ENCODE measurements around the gene GGCT.

DNA sequence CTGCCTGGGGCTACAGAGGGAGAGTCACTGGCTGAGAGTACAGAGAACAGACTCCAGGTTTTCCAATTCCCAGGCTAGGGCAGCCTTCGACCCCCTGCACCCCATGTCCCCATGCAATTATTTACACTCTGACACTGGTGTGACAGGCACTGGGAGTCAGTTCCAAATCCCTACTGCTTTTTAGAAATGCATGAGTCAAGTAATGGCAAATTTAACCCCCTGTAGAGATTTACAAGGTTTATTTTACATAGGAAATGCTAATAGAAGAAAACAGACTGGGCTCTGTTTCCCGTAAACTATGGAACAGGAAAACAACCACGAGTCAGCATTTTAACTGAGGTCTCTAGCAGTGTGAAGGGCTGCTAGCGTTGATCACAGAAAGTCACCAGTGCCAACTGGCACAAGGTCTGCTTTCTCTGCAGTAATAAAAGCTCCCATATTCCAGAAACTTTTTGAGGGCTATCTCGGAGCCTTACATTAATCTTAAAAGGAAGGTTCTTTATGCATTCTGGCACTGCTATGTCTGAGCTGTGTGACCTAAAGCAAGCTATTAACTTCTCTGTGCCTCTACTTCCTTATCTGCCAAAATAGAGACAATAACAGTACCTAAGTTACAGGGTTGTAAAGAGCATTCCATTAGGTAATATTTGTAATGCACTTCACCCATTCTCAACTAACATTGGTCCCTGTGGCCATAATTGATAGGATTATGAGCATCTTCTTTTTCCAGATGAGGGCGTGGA is 54.2 kb downstream of the GGCT start:
- TF ChIP-seq POLR2A (IDR thresholded peaks at IDR 0.05), result no peak
- TF ChIP-seq, protein P1, sequence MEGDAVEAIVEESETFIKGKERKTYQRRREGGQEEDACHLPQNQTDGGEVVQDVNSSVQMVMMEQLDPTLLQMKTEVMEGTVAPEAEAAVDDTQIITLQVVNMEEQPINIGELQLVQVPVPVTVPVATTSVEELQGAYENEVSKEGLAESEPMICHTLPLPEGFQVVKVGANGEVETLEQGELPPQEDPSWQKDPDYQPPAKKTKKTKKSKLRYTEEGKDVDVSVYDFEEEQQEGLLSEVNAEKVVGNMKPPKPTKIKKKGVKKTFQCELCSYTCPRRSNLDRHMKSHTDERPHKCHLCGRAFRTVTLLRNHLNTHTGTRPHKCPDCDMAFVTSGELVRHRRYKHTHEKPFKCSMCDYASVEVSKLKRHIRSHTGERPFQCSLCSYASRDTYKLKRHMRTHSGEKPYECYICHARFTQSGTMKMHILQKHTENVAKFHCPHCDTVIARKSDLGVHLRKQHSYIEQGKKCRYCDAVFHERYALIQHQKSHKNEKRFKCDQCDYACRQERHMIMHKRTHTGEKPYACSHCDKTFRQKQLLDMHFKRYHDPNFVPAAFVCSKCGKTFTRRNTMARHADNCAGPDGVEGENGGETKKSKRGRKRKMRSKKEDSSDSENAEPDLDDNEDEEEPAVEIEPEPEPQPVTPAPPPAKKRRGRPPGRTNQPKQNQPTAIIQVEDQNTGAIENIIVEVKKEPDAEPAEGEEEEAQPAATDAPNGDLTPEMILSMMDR (IDR thresholded peaks at IDR 0.05), result no peak

Measured in testis (tissue), 2 donors.